ENCODE measurements around the gene ZNF451.

The ZNF451 gene

GRCh38 chr6:57210060-57210459 lies 120.1 kb downstream of the ZNF451 start:
- no peak overlapping the region for H2AFZ ChIP-seq (ENCODE audit: low read length)
- H3K79me1 ChIP-seq (ENCODE audit: low read depth, low read length): peaks cover 3% of the 10 kb centered on the region
- H3K9ac ChIP-seq (ENCODE audit: low read depth, low read length, poor library complexity): no peak overlapping the region
- no peak overlapping the region for H3K27ac ChIP-seq (replicated peaks; ENCODE audit: low read length)
- H3K4me1 ChIP-seq (ENCODE audit: control insufficient read depth in 2 of 2, insufficient read depth in 1 of 2, low read depth in 1 of 2, low read length in 2 of 2): peaks cover 2 to 4% of the 10 kb centered on the region in 2 donors
- H2BK15ac ChIP-seq (ENCODE audit: low read length): no peak overlapping the region
- WGBS, 2 donors (ENCODE audit: extremely low coverage in 2 of 2, insufficient read length in 2 of 2, insufficient replicate concordance in 1 of 2): no CpG with 5 or more reads among the region's 5 CpGs
- H3K4me3 ChIP-seq (ENCODE audit: low read length in 2 of 2): no peak overlapping the region
- no peak overlapping the region for H4K8ac ChIP-seq (ENCODE audit: low read depth, low read length)
- H3K18ac ChIP-seq (ENCODE audit: low read length): no peak overlapping the region
- H4K91ac ChIP-seq (ENCODE audit: low read depth, low read length, poor library complexity): no peak overlapping the region
- H2BK12ac ChIP-seq (ENCODE audit: low read length): no peak overlapping the region
- no peak overlapping the region for H3K23ac ChIP-seq (ENCODE audit: low read depth, low read length, poor library complexity)
- no peak overlapping the region for H3K4me2 ChIP-seq (ENCODE audit: insufficient read depth, low read length, poor library complexity, severe bottlenecking)
- H3K36me3 ChIP-seq (replicated peaks in 1 of 2; ENCODE audit: control insufficient read depth in 2 of 2, insufficient read depth in 2 of 2, low read length in 2 of 2): peaks cover 0 to 10% of the 10 kb centered on the region in 2 donors
- H2BK5ac ChIP-seq (ENCODE audit: low read length): no peak overlapping the region
- H3K27me3 ChIP-seq (ENCODE audit: control insufficient read depth in 3 of 3, insufficient read depth in 3 of 3, low read depth in 1 of 3, low read length in 3 of 3): no peaks in the 10 kb centered on the region
- H3K4ac ChIP-seq (ENCODE audit: low read length): no peak overlapping the region
- H2BK120ac ChIP-seq (ENCODE audit: low read depth, low read length): no peak overlapping the region
- peaks cover 1 to 5% of the 10 kb centered on the region in 2 donors for H3K9me3 ChIP-seq (replicated peaks in 1 of 2; ENCODE audit: control insufficient read depth in 2 of 2, insufficient read depth in 1 of 2, low read depth in 1 of 2, low read length in 2 of 2)
- no peak overlapping the region for H3K14ac ChIP-seq (ENCODE audit: low read length)
- DNase-seq (ENCODE audit: low spot score): no peak
- H2AK5ac ChIP-seq (ENCODE audit: low read depth, low read length): no peak overlapping the region

GRCh38 chr6:57215260-57215659 lies 125.3 kb downstream of the ZNF451 start:
- H3K18ac ChIP-seq (ENCODE audit: low read length): no peak overlapping the region
- no peak for DNase-seq (ENCODE audit: low spot score)
- peaks cover 1 to 34% of the 10 kb centered on the region in 2 donors for H3K9me3 ChIP-seq (replicated peaks in 1 of 2; ENCODE audit: control insufficient read depth in 2 of 2, insufficient read depth in 1 of 2, low read depth in 1 of 2, low read length in 2 of 2)
- H3K23ac ChIP-seq (ENCODE audit: low read depth, low read length, poor library complexity): no peak overlapping the region
- no peak overlapping the region for H3K4ac ChIP-seq (ENCODE audit: low read length)
- H3K9ac ChIP-seq (ENCODE audit: low read depth, low read length, poor library complexity): no peak overlapping the region
- no peaks in the 10 kb centered on the region for H3K36me3 ChIP-seq (replicated peaks in 1 of 2; ENCODE audit: control insufficient read depth in 2 of 2, insufficient read depth in 2 of 2, low read length in 2 of 2)
- H3K27ac ChIP-seq (replicated peaks; ENCODE audit: low read length): no peak overlapping the region
- no peak overlapping the region for H4K8ac ChIP-seq (ENCODE audit: low read depth, low read length)
- H2AFZ ChIP-seq (ENCODE audit: low read length): no peak overlapping the region
- H3K14ac ChIP-seq (ENCODE audit: low read length): no peak overlapping the region
- no peak overlapping the region for H2BK12ac ChIP-seq (ENCODE audit: low read length)
- H3K79me1 ChIP-seq (ENCODE audit: low read depth, low read length): peaks cover 3% of the 10 kb centered on the region
- no peak overlapping the region for H4K91ac ChIP-seq (ENCODE audit: low read depth, low read length, poor library complexity)
- H2AK5ac ChIP-seq (ENCODE audit: low read depth, low read length): no peak overlapping the region
- H3K4me2 ChIP-seq (ENCODE audit: insufficient read depth, low read length, poor library complexity, severe bottlenecking): no peak overlapping the region
- WGBS, 2 donors (ENCODE audit: extremely low coverage in 2 of 2, insufficient read length in 2 of 2, insufficient replicate concordance in 1 of 2): no CpG with 5 or more reads among the region's 1 CpG
- H2BK15ac ChIP-seq (ENCODE audit: low read length): no peak overlapping the region
- H3K4me3 ChIP-seq (ENCODE audit: low read length in 2 of 2): no peak overlapping the region
- H2BK120ac ChIP-seq (ENCODE audit: low read depth, low read length): no peak overlapping the region
- no peak overlapping the region for H2BK5ac ChIP-seq (ENCODE audit: low read length)
- H3K4me1 ChIP-seq (ENCODE audit: control insufficient read depth in 2 of 2, insufficient read depth in 1 of 2, low read depth in 1 of 2, low read length in 2 of 2): no peaks in the 10 kb centered on the region
- H3K27me3 ChIP-seq (ENCODE audit: control insufficient read depth in 3 of 3, insufficient read depth in 3 of 3, low read depth in 1 of 3, low read length in 3 of 3): no peaks in the 10 kb centered on the region

GRCh38 chr6:57216235-57217101 lies 126.5 kb downstream of the ZNF451 start:
- no peak overlapping the region for H3K4me2 ChIP-seq (ENCODE audit: insufficient read depth, low read length, poor library complexity, severe bottlenecking)
- no peak overlapping the region for H2AK5ac ChIP-seq (ENCODE audit: low read depth, low read length)
- H3K36me3 ChIP-seq (replicated peaks in 1 of 2; ENCODE audit: control insufficient read depth in 2 of 2, insufficient read depth in 2 of 2, low read length in 2 of 2): no peaks in the 10 kb centered on the region
- H3K23ac ChIP-seq (ENCODE audit: low read depth, low read length, poor library complexity): no peak overlapping the region
- H3K4me3 ChIP-seq (ENCODE audit: low read length in 2 of 2): no peak overlapping the region
- H3K79me1 ChIP-seq (ENCODE audit: low read depth, low read length): peaks cover 3% of the 10 kb centered on the region
- H3K4ac ChIP-seq (ENCODE audit: low read length): no peak overlapping the region
- no peak overlapping the region for H2BK120ac ChIP-seq (ENCODE audit: low read depth, low read length)
- DNase-seq (ENCODE audit: low spot score): no peak
- no peaks in the 10 kb centered on the region for H3K4me1 ChIP-seq (ENCODE audit: control insufficient read depth in 2 of 2, insufficient read depth in 1 of 2, low read depth in 1 of 2, low read length in 2 of 2)
- H2BK15ac ChIP-seq (ENCODE audit: low read length): no peak overlapping the region
- no peak overlapping the region for H2BK5ac ChIP-seq (ENCODE audit: low read length)
- H2AFZ ChIP-seq (ENCODE audit: low read length): no peak overlapping the region
- H3K9ac ChIP-seq (ENCODE audit: low read depth, low read length, poor library complexity): no peak overlapping the region
- no peak overlapping the region for H3K18ac ChIP-seq (ENCODE audit: low read length)
- WGBS, 2 donors (ENCODE audit: extremely low coverage in 2 of 2, insufficient read length in 2 of 2, insufficient replicate concordance in 1 of 2): no CpG with 5 or more reads among the region's 7 CpGs
- H3K9me3 ChIP-seq (replicated peaks in 1 of 2; ENCODE audit: control insufficient read depth in 2 of 2, insufficient read depth in 1 of 2, low read depth in 1 of 2, low read length in 2 of 2): peaks cover 1 to 37% of the 10 kb centered on the region in 2 donors
- H4K8ac ChIP-seq (ENCODE audit: low read depth, low read length): no peak overlapping the region
- H3K27ac ChIP-seq (replicated peaks; ENCODE audit: low read length): no peak overlapping the region
- no peaks in the 10 kb centered on the region for H3K27me3 ChIP-seq (ENCODE audit: control insufficient read depth in 3 of 3, insufficient read depth in 3 of 3, low read depth in 1 of 3, low read length in 3 of 3)
- no peak overlapping the region for H3K14ac ChIP-seq (ENCODE audit: low read length)
- no peak overlapping the region for H4K91ac ChIP-seq (ENCODE audit: low read depth, low read length, poor library complexity)
- H2BK12ac ChIP-seq (ENCODE audit: low read length): no peak overlapping the region

GRCh38 chr6:57217270-57217669 lies 127.3 kb downstream of the ZNF451 start:
- no peak for DNase-seq (ENCODE audit: low spot score)
- Histone ChIP-seq H3K18ac (ENCODE audit: low read length) (no peak overlapping the region), H2AK5ac (ENCODE audit: low read depth, low read length) (no peak overlapping the region), H3K4me2 (ENCODE audit: insufficient read depth, low read length, poor library complexity, severe bottlenecking) (no peak overlapping the region), H2AFZ (ENCODE audit: low read length) (no peak overlapping the region), H3K9me3 (replicated peaks in 1 of 2; ENCODE audit: control insufficient read depth in 2 of 2, insufficient read depth in 1 of 2, low read depth in 1 of 2, low read length in 2 of 2) (peaks cover 1 to 37% of the 10 kb centered on the region in 2 donors), H2BK120ac (ENCODE audit: low read depth, low read length) (no peak overlapping the region), H3K4me1 (ENCODE audit: control insufficient read depth in 2 of 2, insufficient read depth in 1 of 2, low read depth in 1 of 2, low read length in 2 of 2) (no peaks in the 10 kb centered on the region), H3K14ac (ENCODE audit: low read length) (no peak overlapping the region), H3K79me1 (ENCODE audit: low read depth, low read length) (peaks cover 3% of the 10 kb centered on the region), H3K36me3 (replicated peaks in 1 of 2; ENCODE audit: control insufficient read depth in 2 of 2, insufficient read depth in 2 of 2, low read length in 2 of 2) (no peaks in the 10 kb centered on the region), H2BK5ac (ENCODE audit: low read length) (no peak overlapping the region), H3K4ac (ENCODE audit: low read length) (no peak overlapping the region), H3K9ac (ENCODE audit: low read depth, low read length, poor library complexity) (no peak overlapping the region), H3K4me3 (ENCODE audit: low read length in 2 of 2) (no peak overlapping the region), H2BK15ac (ENCODE audit: low read length) (no peak overlapping the region), H4K91ac (ENCODE audit: low read depth, low read length, poor library complexity) (no peak overlapping the region), H2BK12ac (ENCODE audit: low read length) (no peak overlapping the region), H4K8ac (ENCODE audit: low read depth, low read length) (no peak overlapping the region), H3K23ac (ENCODE audit: low read depth, low read length, poor library complexity) (no peak overlapping the region), H3K27ac (replicated peaks; ENCODE audit: low read length) (no peak overlapping the region), H3K27me3 (ENCODE audit: control insufficient read depth in 3 of 3, insufficient read depth in 3 of 3, low read depth in 1 of 3, low read length in 3 of 3) (no peaks in the 10 kb centered on the region)
- WGBS, 2 donors (ENCODE audit: extremely low coverage in 2 of 2, insufficient read length in 2 of 2, insufficient replicate concordance in 1 of 2): no CpG with 5 or more reads among the region's 11 CpGs
